ENCODE results near the gene AKIRIN2. TPM values are rescaled to one million over a fixed set of nuclear protein-coding genes. Genes with fewer than 3 reads are reported as not detected.

Gene AKIRIN2
- total and polyA plus RNA-seq, 2 donors (not counting 3 experiments of a cell fraction or from before 2014, with no cell fraction given): 19.0 to 46.4 TPM

DNA sequence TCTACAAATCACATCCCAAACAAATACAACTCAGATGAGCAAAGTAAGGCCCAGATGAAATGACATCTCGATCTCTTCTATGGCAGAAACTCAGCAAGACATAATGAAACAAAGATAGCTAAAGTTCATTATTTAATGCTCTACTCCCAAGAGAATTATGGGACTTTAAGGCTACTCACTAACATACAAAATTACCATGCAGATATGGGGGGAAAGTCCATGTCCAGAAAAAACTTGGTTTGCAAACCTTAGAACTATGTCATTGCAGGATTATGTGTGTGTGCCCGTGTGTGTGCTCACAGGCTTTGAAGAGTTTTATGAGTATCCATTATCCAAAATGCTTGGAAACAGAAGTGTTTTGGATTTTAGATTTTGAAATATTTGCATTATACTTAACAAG is 34.0 kb downstream of the AKIRIN2 start:
- no TSS peak for BruUV-seq (replicated peaks)
- Histone ChIP-seq H3K27me3 (ENCODE audit: control insufficient read depth in 2 of 2, insufficient read depth in 2 of 2, low read length in 2 of 2) (no peaks in the 10 kb centered on the region), H3K79me2 (ENCODE audit: control insufficient read depth, insufficient read depth, low read length) (no peaks in the 10 kb centered on the region), H3K4me2 (ENCODE audit: insufficient read depth, low read length) (no peak overlapping the region), H3K36me3 (ENCODE audit: control insufficient read depth in 2 of 2, extremely low read depth in 1 of 2, insufficient read depth in 2 of 2, low read length in 2 of 2) (peaks cover 0 to 4% of the 10 kb centered on the region in 2 experiments), H3K9me3 (replicated peaks; ENCODE audit: control insufficient read depth, insufficient read depth, low read length) (no peaks in the 10 kb centered on the region), H4K20me1 (replicated peaks; ENCODE audit: control insufficient read depth, extremely low read depth, insufficient read depth, low read length) (no peaks in the 10 kb centered on the region), H3K4me3 (replicated peaks in 1 of 3; ENCODE audit: insufficient read depth in 1 of 3, low read depth in 1 of 3, low read length in 3 of 3) (no peak overlapping the region), H3K9ac (replicated peaks; ENCODE audit: extremely low read depth, insufficient read depth, low read length) (no peak overlapping the region), H3K27ac (ENCODE audit: insufficient read depth, low read depth, low read length) (no peak overlapping the region), H2AFZ (ENCODE audit: low read depth, low read length) (no peak overlapping the region), H3K9me1 (replicated peaks; ENCODE audit: control insufficient read depth, extremely low read depth, insufficient read depth, low read length) (no peaks in the 10 kb centered on the region), H3K4me1 (ENCODE audit: control insufficient read depth, extremely low read depth, insufficient read depth, low read length) (no peaks in the 10 kb centered on the region)
- no peak for TF ChIP-seq GATA2 (IDR thresholded peaks at IDR 0.05; ENCODE audit: insufficient read depth, insufficient read length, low read depth, low read length)
- no peak for TF ChIP-seq FOS (IDR thresholded peaks at IDR 0.05; ENCODE audit: borderline replicate concordance, insufficient read depth, low read length)
- TF ChIP-seq CTCF (IDR thresholded peaks at IDR 0.05; ENCODE audit: extremely low read depth in 1 of 2, insufficient read depth in 1 of 2, low read depth in 1 of 2, low read length in 2 of 2): no peak
- no peak for TF ChIP-seq MYC (IDR thresholded peaks at IDR 0.05; ENCODE audit: low read depth, low read length)
- no peak for TF ChIP-seq POLR2AphosphoS5 (IDR thresholded peaks at IDR 0.05; ENCODE audit: insufficient read depth, low read depth, low read length)
- TF ChIP-seq, protein P1, sequence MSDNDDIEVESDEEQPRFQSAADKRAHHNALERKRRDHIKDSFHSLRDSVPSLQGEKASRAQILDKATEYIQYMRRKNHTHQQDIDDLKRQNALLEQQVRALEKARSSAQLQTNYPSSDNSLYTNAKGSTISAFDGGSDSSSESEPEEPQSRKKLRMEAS (IDR thresholded peaks at IDR 0.05; ENCODE audit: insufficient read depth, insufficient read length): no peak
- no peak for TF ChIP-seq JUN (IDR thresholded peaks at IDR 0.05; ENCODE audit: borderline replicate concordance, insufficient read depth, insufficient read length, low read depth)
- TF ChIP-seq EZH2 (IDR thresholded peaks at IDR 0.05; ENCODE audit: borderline replicate concordance, low read depth, low read length, severe bottlenecking): no peak
- TF ChIP-seq POLR2A (IDR thresholded peaks at IDR 0.05; ENCODE audit: low read depth, low read length): no peak
- ChIA-PET CTCF (no interaction called here), POLR2A (no interaction called here)
- DNase-seq (ENCODE audit: low read depth, low spot score) (no peak), FAIRE-seq (no peak)
- intact Hi-C loops (cut with micrococcal nuclease) (no loop called here), dilution Hi-C loops (cut with MboI; ENCODE audit: extremely low pct_ligation_motif_present, low sequenced_read_pairs) (no loop called here)

Data from endothelial cell of umbilical vein (primary cell).